Duodenal mucosa (tissue), 2 donors: ENCODE results near the gene ATRNL1.
"Not testable (repeated sequence)": the region's sequence is repeated elsewhere in the genome, so short reads cannot be mapped to it uniquely, and the experiment has no call there.

Source experiments
- H3K27ac ChIP-seq: one replicate; pipeline ENCODE4 v1.7.0; 2013; ENCODE audit warnings: low read depth, low read length
- H3K27me3 ChIP-seq, 2 donors: one replicate each; pipeline ENCODE4 v1.7.0; 2013; ENCODE audit warnings: low read length in 2 of 2, control low read depth in 1 of 2; ENCODE audit not compliant: insufficient read depth in 2 of 2, control insufficient read depth in 1 of 2
- H3K36me3 ChIP-seq, 2 donors: one replicate each; pipeline ENCODE4 v1.7.0; 2013; ENCODE audit warnings: low read length in 2 of 2, control low read depth in 1 of 2; ENCODE audit not compliant: insufficient read depth in 2 of 2, control insufficient read depth in 1 of 2
- H3K4me1 ChIP-seq, 2 donors: one replicate each; pipeline ENCODE4 v1.7.0; 2013; ENCODE audit warnings: low read length in 2 of 2, control low read depth in 1 of 2; ENCODE audit not compliant: insufficient read depth in 2 of 2, control insufficient read depth in 1 of 2
- H3K4me3 ChIP-seq, 2 donors: one replicate each; pipeline ENCODE4 v1.7.0; 2013; ENCODE audit warnings: low read length in 2 of 2, low read depth in 1 of 2
- H3K9ac ChIP-seq, 2 donors: one replicate each; pipeline ENCODE4 v1.7.0; 2013; ENCODE audit warnings: low read length in 2 of 2, low read depth in 1 of 2
- H3K9me3 ChIP-seq, 2 donors: one replicate each; pipeline ENCODE4 v1.7.0; 2013; ENCODE audit warnings: low read length in 2 of 2, control low read depth in 1 of 2; ENCODE audit not compliant: control insufficient read depth in 1 of 2

Gene ATRNL1

GRCh38 chr10:115696747-115697146 lies 603.6 kb downstream of the ATRNL1 start:
- Histone ChIP-seq H3K27ac (no peak overlapping the region), H3K9me3 (no peaks in the 10 kb centered on the region), H3K4me1 (no peaks in the 10 kb centered on the region), H3K9ac (no peak overlapping the region), H3K4me3 (no peak overlapping the region), H3K27me3 (no peaks in the 10 kb centered on the region), H3K36me3 (no peaks in the 10 kb centered on the region)

- Histone ChIP-seq H3K9me3 (no peaks in the 10 kb centered on the region), H3K9ac (no peak overlapping the region), H3K27ac (no peak overlapping the region), H3K4me1 (no peaks in the 10 kb centered on the region), H3K36me3 (no peaks in the 10 kb centered on the region), H3K27me3 (no peaks in the 10 kb centered on the region), H3K4me3 (no peak overlapping the region)
These were observed 612.9 kb downstream of the ATRNL1 start for GRCh38 chr10:115706026-115706425.

GRCh38 chr10:115706488-115707076 lies 613.4 kb downstream of the ATRNL1 start:
- Histone ChIP-seq H3K27ac (no peak overlapping the region), H3K4me3 (no peak overlapping the region)

GRCh38 chr10:115710136-115710535 lies 617.0 kb downstream of the ATRNL1 start:
- Histone ChIP-seq H3K9me3 (no peaks in the 10 kb centered on the region), H3K36me3 (no peaks in the 10 kb centered on the region), H3K27me3 (no peaks in the 10 kb centered on the region), H3K4me3 (no peak overlapping the region), H3K4me1 (no peaks in the 10 kb centered on the region), H3K27ac (no peak overlapping the region), H3K9ac (no peak overlapping the region)

More at GRCh38 chr10:115706488-115707076, 613.4 kb downstream of the ATRNL1 start:
- H3K4me1 ChIP-seq: no peaks in the 10 kb centered on the region
- H3K27me3 ChIP-seq: no peaks in the 10 kb centered on the region
- H3K36me3 ChIP-seq: no peaks in the 10 kb centered on the region
- H3K9ac ChIP-seq: no peak overlapping the region
- H3K9me3 ChIP-seq: no peaks in the 10 kb centered on the region

GRCh38 chr10:115711306-115711705 lies 618.1 kb downstream of the ATRNL1 start:
- Histone ChIP-seq H3K4me3 (no peak overlapping the region), H3K9me3 (no peaks in the 10 kb centered on the region), H3K36me3 (no peaks in the 10 kb centered on the region), H3K27ac (no peak overlapping the region), H3K4me1 (no peaks in the 10 kb centered on the region), H3K9ac (no peak overlapping the region), H3K27me3 (no peaks in the 10 kb centered on the region)

- H3K9ac ChIP-seq: no peak overlapping the region
- no peaks in the 10 kb centered on the region for H3K27me3 ChIP-seq
- H3K27ac ChIP-seq: no peak overlapping the region
- H3K4me1 ChIP-seq: no peaks in the 10 kb centered on the region
- H3K9me3 ChIP-seq: no peaks in the 10 kb centered on the region
- no peak overlapping the region for H3K4me3 ChIP-seq
- no peaks in the 10 kb centered on the region for H3K36me3 ChIP-seq
These were observed 627.0 kb downstream of the ATRNL1 start for GRCh38 chr10:115720121-115720520.

GRCh38 chr10:115727129-115727528 lies 634.0 kb downstream of the ATRNL1 start:
- no peak overlapping the region for H3K4me3 ChIP-seq
- H3K4me1 ChIP-seq: no peaks in the 10 kb centered on the region
- no peaks in the 10 kb centered on the region for H3K36me3 ChIP-seq
- no peaks in the 10 kb centered on the region for H3K27me3 ChIP-seq
- H3K9me3 ChIP-seq: no peaks in the 10 kb centered on the region
- H3K9ac ChIP-seq: no peak overlapping the region
- no peak overlapping the region for H3K27ac ChIP-seq

- H3K36me3 ChIP-seq: no peaks in the 10 kb centered on the region
- no peaks in the 10 kb centered on the region for H3K27me3 ChIP-seq
- no peak overlapping the region for H3K9ac ChIP-seq
- no peaks in the 10 kb centered on the region for H3K4me1 ChIP-seq
- no peaks in the 10 kb centered on the region for H3K9me3 ChIP-seq
- H3K4me3 ChIP-seq: no peak overlapping the region
- no peak overlapping the region for H3K27ac ChIP-seq
These were observed 650.9 kb downstream of the ATRNL1 start for GRCh38 chr10:115744089-115744488.

- Histone ChIP-seq H3K4me1 (no peaks in the 10 kb centered on the region), H3K36me3 (no peaks in the 10 kb centered on the region), H3K4me3 (no peak overlapping the region), H3K9me3 (no peaks in the 10 kb centered on the region), H3K27me3 (no peaks in the 10 kb centered on the region), H3K27ac (no peak overlapping the region), H3K9ac (no peak overlapping the region)
These were observed 652.8 kb downstream of the ATRNL1 start for GRCh38 chr10:115745943-115746342.

GRCh38 chr10:115747811-115748210 lies 654.6 kb downstream of the ATRNL1 start:
- Histone ChIP-seq H3K4me1 (no peaks in the 10 kb centered on the region), H3K36me3 (no peaks in the 10 kb centered on the region), H3K27me3 (no peaks in the 10 kb centered on the region), H3K27ac (no peak overlapping the region), H3K4me3 (no peak overlapping the region), H3K9me3 (no peaks in the 10 kb centered on the region), H3K9ac (no peak overlapping the region)

GRCh38 chr10:115758488-115758887 lies 665.3 kb downstream of the ATRNL1 start:
- H3K9me3 ChIP-seq, H3K36me3 ChIP-seq, H3K27ac ChIP-seq, H3K4me1 ChIP-seq, H3K4me3 ChIP-seq, H3K9ac ChIP-seq, H3K27me3 ChIP-seq: not testable (repeated sequence)
